H1 (cell line): Measurements from ENCODE around the gene DDI2. TPM values are rescaled to one million over a fixed set of nuclear protein-coding genes. Genes with fewer than 3 reads are reported as not detected.

Experiments used
- CTCF ChIA-PET: fragments of 300-600 bp; sonication (Branson Sonifier 250); formaldehyde crosslinking; loops from one replicate; lab custom pipeline; 2021; ENCODE audit not compliant: partially characterized antibody; lab: Charles Lee
- POLR2A ChIA-PET: fragments of 300-600 bp; sonication (Branson Sonifier 250); formaldehyde crosslinking; loops from one replicate; lab custom pipeline; 2021; ENCODE audit warnings: inconsistent platforms; ENCODE audit not compliant: partially characterized antibody; lab: Charles Lee
- DNase-seq, 2 experiments: peaks; one replicate each; pipeline versions ENCODE4 v3.0.0 to v3.0.0-alpha.2; 2010 to 2022; ENCODE audit warnings: low spot score in 2 of 2, low read depth in 1 of 2, mixed read lengths in 1 of 2
- FAIRE-seq: peaks from 2 replicates; lab custom pipeline; 2011; peaks lifted over from hg19 to GRCh38; lab: Jason Lieb, UNC
- H2AFZ ChIP-seq: 2 replicates; pipeline ENCODE4 v1.8.1; 2012; ENCODE audit warnings: low read length, inconsistent platforms
- H2AK5ac ChIP-seq: 2 replicates; pipeline ENCODE4 v1.6.1; 2013; ENCODE audit warnings: low read depth, low read length
- H2BK120ac ChIP-seq: replicated peaks from 2 replicates; pipeline ENCODE3; 2013; ENCODE audit warnings: low read depth, low read length, inconsistent platforms
- H2BK12ac ChIP-seq: 2 replicates; pipeline ENCODE4 v1.6.1; 2013; ENCODE audit warnings: low read depth, low read length
- H2BK15ac ChIP-seq: 2 replicates; pipeline ENCODE4 v1.6.1; 2013; ENCODE audit warnings: low read length
- H2BK20ac ChIP-seq: 2 replicates; pipeline ENCODE4 v1.6.1; 2013; ENCODE audit warnings: low read length
- H2BK5ac ChIP-seq: 2 replicates; pipeline ENCODE4 v1.6.1; 2013; ENCODE audit warnings: low read depth, low read length
- H3K14ac ChIP-seq: 2 replicates; pipeline ENCODE4 v1.6.1; 2013; ENCODE audit warnings: inconsistent platforms; ENCODE audit not compliant: insufficient read length
- H3K18ac ChIP-seq: 2 replicates; pipeline ENCODE4 v1.6.1; 2013; ENCODE audit warnings: low read length; ENCODE audit errors: extremely low read depth
- H3K23ac ChIP-seq: 2 replicates; pipeline ENCODE4 v1.6.1; 2013; ENCODE audit warnings: inconsistent platforms; ENCODE audit not compliant: insufficient read length
- H3K23me2 ChIP-seq: 2 replicates; pipeline ENCODE4 v1.6.1; 2013; ENCODE audit warnings: low read depth, low read length
- H3K27ac ChIP-seq: 2 replicates; pipeline ENCODE4 v1.6.1; 2011; ENCODE audit warnings: low read depth, low read length, inconsistent platforms
- H3K27me3 ChIP-seq, 4 experiments: replicated peaks in 1 of 4; 1 replicate in 1 of 4; 2 replicates in 3 of 4; pipeline versions ENCODE4 v1.6.1 to v1.8.1; 2011 to 2013; ENCODE audit warnings: low read length in 3 of 4, mild to moderate bottlenecking in 3 of 4, inconsistent platforms in 2 of 4, mixed read lengths in 2 of 4, moderate library complexity in 1 of 4; ENCODE audit not compliant: control insufficient read depth in 3 of 4, insufficient read depth in 3 of 4; ENCODE audit errors: extremely low read depth in 1 of 4
- H3K36me3 ChIP-seq, 4 experiments: 2 replicates each; pipeline versions ENCODE4 v1.6.1 to v1.8.1; 2011 to 2013; ENCODE audit warnings: mild to moderate bottlenecking in 4 of 4, low read length in 3 of 4, moderate library complexity in 2 of 4, control low read depth in 1 of 4, inconsistent platforms in 1 of 4; ENCODE audit not compliant: insufficient read depth in 4 of 4, control insufficient read depth in 2 of 4
- H3K4ac ChIP-seq: replicated peaks from 2 replicates; pipeline ENCODE3; 2013; ENCODE audit warnings: low read length, low read depth, mixed read lengths, inconsistent platforms; ENCODE audit not compliant: insufficient read length
- H3K4me1 ChIP-seq, 4 experiments: replicated peaks in 1 of 4; 1 replicate in 1 of 4; 2 replicates in 3 of 4; pipeline versions ENCODE4 v1.6.1 to v1.8.1; 2011 to 2013; ENCODE audit warnings: low read length in 3 of 4, inconsistent platforms in 2 of 4, mixed read lengths in 1 of 4; ENCODE audit not compliant: insufficient read depth in 4 of 4, control insufficient read depth in 3 of 4
- H3K4me2 ChIP-seq, 2 experiments: 2 replicates each; pipeline versions ENCODE4 v1.6.1 to v1.8.1; 2011 to 2013; ENCODE audit warnings: low read depth in 2 of 2, low read length in 2 of 2, control low read depth in 1 of 2, inconsistent platforms in 1 of 2, mild to moderate bottlenecking in 1 of 2; ENCODE audit not compliant: insufficient read depth in 1 of 2
- H3K4me3 ChIP-seq, 4 experiments: fragments of 200-600, 300-600 bp in 1 of 4; sonication (generic), shearing (Covaris generic), sonication (Bioruptor Twin) in 1 of 4; 2 replicates each; pipeline versions ENCODE4 v1.5.1 to v1.8.1; 2011 to 2016; ENCODE audit warnings: low read length in 4 of 4, low read depth in 3 of 4, control low read depth in 2 of 4, inconsistent platforms in 2 of 4, mild to moderate bottlenecking in 2 of 4, mixed read lengths in 1 of 4, moderate library complexity in 1 of 4; ENCODE audit not compliant: insufficient read depth in 2 of 4; ENCODE audit errors: extremely low read depth in 1 of 4
- H3K56ac ChIP-seq: replicated peaks from 2 replicates; pipeline ENCODE3; 2013; ENCODE audit warnings: low read depth, mild to moderate bottlenecking, mixed read lengths, low read length, inconsistent platforms; ENCODE audit not compliant: insufficient read length
- H3K79me1 ChIP-seq: 2 replicates; pipeline ENCODE4 v1.6.1; 2013; ENCODE audit warnings: low read depth, low read length, control low read depth
- H3K79me2 ChIP-seq, 2 experiments: 2 replicates each; pipeline versions ENCODE4 v1.6.1 to v1.8.1; 2012 to 2013; ENCODE audit warnings: low read length in 2 of 2, mild to moderate bottlenecking in 2 of 2, inconsistent platforms in 1 of 2; ENCODE audit not compliant: insufficient read depth in 2 of 2, control insufficient read depth in 1 of 2
- H3K9ac ChIP-seq, 4 experiments: replicated peaks in 1 of 4; 1 replicate in 1 of 4; 2 replicates in 3 of 4; pipeline versions ENCODE4 v1.6.1 to v1.8.1; 2011 to 2013; ENCODE audit warnings: low read depth in 3 of 4, low read length in 3 of 4, control low read depth in 2 of 4, mild to moderate bottlenecking in 2 of 4, moderate library complexity in 2 of 4, inconsistent platforms in 1 of 4; ENCODE audit errors: extremely low read depth in 1 of 4
- H3K9me3 ChIP-seq, 2 experiments: 2 replicates each; pipeline versions ENCODE4 v1.6.1 to v1.8.1; 2012 to 2013; ENCODE audit warnings: mild to moderate bottlenecking in 2 of 2, moderate library complexity in 2 of 2, control low read depth in 1 of 2, inconsistent platforms in 1 of 2, low read depth in 1 of 2, low read length in 1 of 2, mixed read lengths in 1 of 2; ENCODE audit not compliant: insufficient read depth in 2 of 2
- H4K20me1 ChIP-seq, 2 experiments: replicated peaks in 1 of 2; 2 replicates each; pipeline versions ENCODE3 to v1.8.1; 2011 to 2013; ENCODE audit warnings: inconsistent platforms in 2 of 2, low read length in 2 of 2, mild to moderate bottlenecking in 1 of 2; ENCODE audit not compliant: insufficient read depth in 2 of 2, control insufficient read depth in 1 of 2
- H4K5ac ChIP-seq: 2 replicates; pipeline ENCODE4 v1.6.1; 2013; ENCODE audit warnings: low read length, low read depth, mixed read lengths, inconsistent platforms; ENCODE audit not compliant: insufficient read length
- H4K8ac ChIP-seq: 2 replicates; pipeline ENCODE4 v1.8.0; 2013; ENCODE audit warnings: mild to moderate bottlenecking, moderate library complexity, low read length, inconsistent platforms; ENCODE audit not compliant: insufficient read depth; ENCODE audit errors: extremely low read depth
- H4K91ac ChIP-seq: replicated peaks from 2 replicates; pipeline ENCODE3; 2013; ENCODE audit warnings: low read length, mixed read lengths, inconsistent platforms; ENCODE audit not compliant: insufficient read length
- CBX8 ChIP-seq: fragments of 300-800, 300-1000 bp; sonication (generic); IDR thresholded peaks from 2 replicates; pipeline ENCODE4 v1.7.1; 2016; ENCODE audit warnings: low read depth, low read length, borderline replicate concordance
- CEBPB ChIP-seq: IDR thresholded peaks from 2 replicates; pipeline ENCODE4 v1.6.1; 2012; ENCODE audit warnings: low read depth, low read length
- CHD2 ChIP-seq: IDR thresholded peaks from 2 replicates; pipeline ENCODE4 v1.6.1; 2012; ENCODE audit warnings: low read length, improper control_type of control experiment
- CREB1 ChIP-seq: IDR thresholded peaks from 2 replicates; pipeline ENCODE4 v1.6.1; 2012; ENCODE audit warnings: inconsistent platforms
- EZH2 ChIP-seq: fragments of 200-600 bp; sonication (generic); IDR thresholded peaks from 2 replicates; pipeline ENCODE4 v1.7.1; 2012; ENCODE audit warnings: low read depth, mild to moderate bottlenecking, moderate library complexity, low read length, inconsistent platforms; ENCODE audit not compliant: severe bottlenecking
- GTF2F1 ChIP-seq: IDR thresholded peaks from 2 replicates; pipeline ENCODE4 v1.6.1; 2012; ENCODE audit warnings: low read depth, low read length, improper control_type of control experiment, borderline replicate concordance
- KDM4A ChIP-seq: IDR thresholded peaks from one replicate; pipeline ENCODE4 v1.7.1; 2012; ENCODE audit warnings: low read depth, mild to moderate bottlenecking, moderate library complexity, low read length, inconsistent platforms; ENCODE audit not compliant: severe bottlenecking
- MAX ChIP-seq: IDR thresholded peaks from 2 replicates; pipeline ENCODE4 v1.6.1; 2012; ENCODE audit warnings: inconsistent platforms
- NANOG ChIP-seq: IDR thresholded peaks from 2 replicates; pipeline ENCODE4 v1.6.1; 2011; ENCODE audit warnings: low read length, low read depth, mild to moderate bottlenecking, inconsistent platforms; ENCODE audit not compliant: insufficient read depth, poor library complexity, severe bottlenecking
- SIX5 ChIP-seq: IDR thresholded peaks from 2 replicates; pipeline ENCODE4 v1.6.1; 2011; ENCODE audit warnings: mild to moderate bottlenecking, low read depth, low read length
- SP4 ChIP-seq: IDR thresholded peaks from 2 replicates; pipeline ENCODE4 v1.6.1; 2012; ENCODE audit warnings: low read length, inconsistent platforms
- SRF ChIP-seq: IDR thresholded peaks from 2 replicates; pipeline ENCODE4 v1.6.1; 2011; ENCODE audit warnings: mild to moderate bottlenecking, low read depth, low read length, moderate library complexity
- WGBS, 2 experiments: shearing (Covaris generic) in 1 of 2; methylation state at CpG; one replicate each; pipeline versions ENCODE4 v1.1.6 to v1.1.7; 2013 to 2015; ENCODE audit warnings: low lambda C conversion rate in 2 of 2, mixed read lengths in 2 of 2, inconsistent platforms in 1 of 2, low coverage in 1 of 2, missing lambda C conversion rate in 1 of 2; ENCODE audit not compliant: insufficient replicate concordance in 2 of 2, insufficient coverage in 1 of 2, insufficient read length in 1 of 2; ENCODE audit errors: extremely low coverage in 1 of 2, missing lambda C conversion rate in 1 of 2; 5-methylcytosine and 5-hydroxymethylcytosine counted together
- polyA plus RNA-seq, 7 experiments: library from polyadenylated mRNA; depleted of rRNA in 3 of 7; stranded (reverse) in 5 of 7; unstranded in 2 of 7; fragments of >200 nt in 5 of 7; fragments of 200-250 nt in 2 of 7; gene quantifications; 1 replicate in 5 of 7; 2 replicates in 1 of 7; 4 replicates in 1 of 7; pipeline versions ENCODE4 v1.2.1 to v1.2.3, GENCODE V29; 2011 to 2013; ENCODE audit warnings: missing spikeins in 2 of 7, mixed read lengths in 2 of 7
- total RNA-seq: library from RNA; stranded (reverse); fragmentation: NEBNext Ultra II Directional; extraction: Animal tissue kit (Norgen Biotek cat#: 25700); gene quantifications from 2 replicates; pipeline ENCODE4 v1.2.1, GENCODE V29; 2021

Gene DDI2
- total and polyA plus RNA-seq, 2 of the 8 experiments (the other 6 are each of a cell fraction or from before 2014, with no cell fraction given) = 7.7 to 38.3 TPM

DNA sequence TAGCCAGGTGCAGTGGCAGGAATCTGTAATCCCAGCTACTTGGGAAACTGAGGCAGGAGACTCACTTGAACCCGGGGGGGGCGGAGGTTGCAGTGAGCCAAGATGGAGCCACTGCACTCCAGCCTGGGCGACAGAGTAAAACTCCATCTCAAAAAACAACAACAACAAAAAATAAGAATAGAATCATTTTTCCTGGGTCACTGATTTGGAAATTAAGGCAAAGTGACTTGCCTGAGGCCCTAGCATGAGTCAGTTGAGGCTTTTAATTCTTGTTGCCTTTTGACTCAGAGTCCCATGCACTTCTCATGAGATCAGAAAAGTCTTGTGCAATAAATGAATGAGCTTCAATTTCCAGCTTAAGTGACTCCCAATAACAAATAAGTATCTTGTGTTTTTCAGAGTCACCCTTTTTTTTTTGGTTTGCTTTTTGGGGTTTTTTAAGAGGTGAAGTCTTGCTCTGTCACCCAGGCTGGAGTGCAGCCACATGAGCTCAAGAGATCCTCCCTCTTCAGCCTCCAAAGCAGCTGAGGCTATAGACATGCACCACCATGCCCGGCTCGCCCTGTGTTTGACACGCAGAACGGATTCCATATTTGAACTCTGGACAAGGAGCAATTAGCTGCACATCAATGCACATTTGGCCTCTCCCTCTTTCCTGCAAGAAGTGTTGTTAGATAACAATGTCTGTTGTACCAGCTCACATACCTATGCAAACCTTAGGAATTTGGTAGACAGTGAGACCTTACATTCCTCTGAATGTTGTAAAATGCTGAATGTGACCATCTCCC lies 63.5 kb downstream of the DDI2 start:
- ChIA-PET POLR2A (interaction anchor here (1.0 to 2.3 kb wide), 5 partner anchors 10 to 96 kb away, joined by 3 to 5 read pairs (median 4); no protein-coding TSS in a partner anchor), CTCF (interaction anchor here (0.9 to 2.9 kb wide), 3 partner anchors 8 to 41 kb away, joined by 3 to 10 read pairs (median 4); no protein-coding TSS in a partner anchor)
- Histone ChIP-seq H3K4me3 (no peak overlapping the region), H3K23ac (no peak overlapping the region), H2AFZ (no peak overlapping the region), H4K8ac (no peak overlapping the region), H2BK12ac (no peak overlapping the region; the same call in 1 of the 2 replicates), H4K91ac (no peak overlapping the region), H3K14ac (no peak overlapping the region), H4K5ac (no peak overlapping the region), H3K9ac (no peak overlapping the region), H3K4me1 (peaks cover 0 to 3% (median 0%) of the 10 kb centered on the region in 4 experiments; a peak in 2 of 7 replicates), H2BK5ac (no peak overlapping the region), H2AK5ac (no peak overlapping the region), H3K36me3 (no peaks in the 10 kb centered on the region), H3K18ac (no peak overlapping the region), H3K4me2 (no peak overlapping the region), H2BK15ac (no peak overlapping the region), H3K79me1 (no peaks in the 10 kb centered on the region), H4K20me1 (no peaks in the 10 kb centered on the region), H3K23me2 (peaks cover 3% of the 10 kb centered on the region; the same call in 1 of the 2 replicates), H2BK20ac (no peak overlapping the region), H3K79me2 (peaks cover under 1 to 11% of the 10 kb centered on the region in 2 experiments; a peak in 3 of 4 replicates), H3K27ac (no peak overlapping the region), H3K27me3 (no peaks in the 10 kb centered on the region), H3K9me3 (peaks cover 3 to 5% of the 10 kb centered on the region in 2 experiments), H3K4ac (no peak overlapping the region), H2BK120ac (no peak overlapping the region), H3K56ac (no peak overlapping the region)
- 93% methylated on average over 7 of the region's 7 CpGs; no CpG with 5 or more reads in 1 of the 2 experiments for WGBS, 2 experiments
- DNase-seq = no peak
- FAIRE-seq = no peak
- TF ChIP-seq SRF = no peak
- no peak for TF ChIP-seq CHD2
- no peak for TF ChIP-seq CREB1
- no peak for TF ChIP-seq CBX8
- no peak for TF ChIP-seq CEBPB
- no peak for TF ChIP-seq NANOG
- no peak for TF ChIP-seq EZH2
- TF ChIP-seq KDM4A = no peak
- no peak for TF ChIP-seq MAX
- no peak for TF ChIP-seq SIX5
- no peak for TF ChIP-seq GTF2F1
- TF ChIP-seq SP4 = no peak
